Testis (tissue), 5 donors: ENCODE measurements around the gene OR6J1. TPM values are rescaled to one million over a fixed set of nuclear protein-coding genes. Genes with fewer than 3 reads are reported as not detected.
"Not testable (repeated sequence)": the region's sequence is repeated elsewhere in the genome, so short reads cannot be mapped to it uniquely, and the experiment has no call there.

Source experiments
- DNase-seq: peaks from one replicate; pipeline ENCODE4 v3.0.0-alpha.2; 2019
- H3K27ac ChIP-seq, 2 donors: fragments of 200-600 bp; sonication (generic); one replicate each; pipeline ENCODE4 v1.5.1; 2019
- H3K27me3 ChIP-seq: fragments of 200-600 bp; sonication (generic); one replicate; pipeline ENCODE4 v1.5.1; 2019
- H3K36me3 ChIP-seq: fragments of 200-600 bp; sonication (generic); one replicate; pipeline ENCODE4 v1.5.1; 2017; ENCODE audit warnings: low read depth; ENCODE audit errors: missing control alignments
- H3K4me1 ChIP-seq: fragments of 200-600 bp; sonication (generic); one replicate; pipeline ENCODE4 v1.5.1; 2019
- H3K4me3 ChIP-seq, 2 donors: fragments of 200-600 bp; sonication (generic); one replicate each; pipeline ENCODE4 v1.5.1; 2017 to 2019
- H3K9me3 ChIP-seq: fragments of 200-600 bp; sonication (generic); one replicate; pipeline ENCODE4 v1.5.1; 2017
- CTCF ChIP-seq, 3 experiments: fragments of 450-650 bp in 2 of 3; fragments of 200-600 bp in 1 of 3; sonication (generic) in 1 of 3; IDR thresholded peaks; one replicate each; pipeline ENCODE4 v1.5.1; 2016 to 2019; ENCODE audit warnings: antibody characterized with exemption in 3 of 3, mild to moderate bottlenecking in 2 of 3, moderate library complexity in 1 of 3
- POLR2A ChIP-seq: fragments of 450-650 bp; IDR thresholded peaks from one replicate; pipeline ENCODE4 v1.6.1; 2017; ENCODE audit warnings: antibody characterized with exemption, mild to moderate bottlenecking, moderate library complexity
- WGBS, 2 donors: methylation state at CpG; one replicate each; pipeline ENCODE4 v1.1.5; 2018; 5-methylcytosine and 5-hydroxymethylcytosine counted together
- intact Hi-C: fragments of 100-400 bp; cut with DNase I; formaldehyde crosslinking; loops from one replicate; pipeline ENCODE4 v1.15.1; 2023; ENCODE audit warnings: low total_unique reads
- long read RNA-seq, 2 donors: transcript quantifications; one replicate each; lab custom pipeline, GENCODE V29; 2026
- polyA plus RNA-seq: library from polyadenylated mRNA; stranded (reverse); fragments of 350-450 nt; fragmentation: Illumina TruSeq; extraction: RNeasy Lipid Tissue Mini Kit (QIAGEN cat#74804); gene quantifications from one replicate; pipeline ENCODE4 v1.2.3, GENCODE V29; 2014; ENCODE audit warnings: low read depth, low replicate concordance; ENCODE audit not compliant: insufficient read depth
- total RNA-seq, 2 donors: library from RNA; depleted of rRNA; stranded (reverse); fragments of >200 nt; gene quantifications; one replicate each; pipeline ENCODE4 v1.2.3, GENCODE V29; 2016

The OR6J1 gene
- total RNA-seq (under 1 TPM in 1 of 2 donors, not detected in 1; 0.19 TPM), polyA plus RNA-seq (not detected)
- long read RNA-seq, donor 1 = 0 reads
- long read RNA-seq, donor 2 = 0 reads

- intact Hi-C loops = no loop called here
- Histone ChIP-seq H3K4me1 (no peaks in the 10 kb centered on the region), H3K27ac (no peak within 1 kb of the TSS), H3K36me3 (no peaks in the 10 kb centered on the region), H3K4me3 (no peak within 1 kb of the TSS), H3K27me3 (no peaks in the 10 kb centered on the region), H3K9me3 (no peaks in the 10 kb centered on the region)
- TF ChIP-seq CTCF (IDR thresholded peaks at IDR 0.05) = no peak
- no peak for TF ChIP-seq POLR2A
- no peak for DNase-seq
- 77 to 87% methylated on average over 1 of the region's 1 CpG for WGBS, 2 donors
Observed at GRCh38 chr14:22644305-22644635, at the start of gene OR6J1. Gene OR6J1, minus strand, starts transcription at chr14:22644352. Its CDS starts 9,541 bp downstream, at chr14:22634811.

GRCh38 chr14:22692194-22692593 is 48.0 kb upstream of the OR6J1 start:
- Histone ChIP-seq H3K4me3 (no peak overlapping the region), H3K27ac (no peak overlapping the region), H3K27me3 (no peaks in the 10 kb centered on the region), H3K36me3 (no peaks in the 10 kb centered on the region), H3K4me1 (no peaks in the 10 kb centered on the region), H3K9me3 (no peaks in the 10 kb centered on the region)
- TF ChIP-seq CTCF (IDR thresholded peaks at IDR 0.05) = no peak
- no peak for TF ChIP-seq POLR2A
- intact Hi-C loops = no loop called here
- no peak for DNase-seq

GRCh38 chr14:22691171-22691570 is 47.0 kb upstream of the OR6J1 start:
- Histone ChIP-seq H3K9me3 (no peaks in the 10 kb centered on the region), H3K27me3 (no peaks in the 10 kb centered on the region), H3K4me1 (no peaks in the 10 kb centered on the region), H3K27ac (no peak overlapping the region), H3K4me3 (no peak overlapping the region), H3K36me3 (no peaks in the 10 kb centered on the region)
- 59 to 77% methylated on average over 2 of the region's 2 CpGs for WGBS, 2 donors
- TF ChIP-seq CTCF (IDR thresholded peaks at IDR 0.05) (no peak), POLR2A (no peak)
- intact Hi-C loops = no loop called here
- DNase-seq = no peak

GRCh38 chr14:22689199-22689598 is 45.0 kb upstream of the OR6J1 start:
- no peak overlapping the region for H3K27ac ChIP-seq
- WGBS, 2 donors = 75 to 90% methylated on average over 1 of the region's 1 CpG
- H3K9me3 ChIP-seq = no peaks in the 10 kb centered on the region
- TF ChIP-seq CTCF (IDR thresholded peaks at IDR 0.05) = no peak
- TF ChIP-seq POLR2A = no peak
- no peaks in the 10 kb centered on the region for H3K4me1 ChIP-seq
- intact Hi-C loops = no loop called here
- no peak overlapping the region for H3K4me3 ChIP-seq
- DNase-seq = no peak
- H3K36me3 ChIP-seq = no peaks in the 10 kb centered on the region
- no peaks in the 10 kb centered on the region for H3K27me3 ChIP-seq

GRCh38 chr14:22687969-22688368 is 43.8 kb upstream of the OR6J1 start:
- H3K4me3 ChIP-seq, H3K9me3 ChIP-seq, DNase-seq, H3K27ac ChIP-seq, H3K4me1 ChIP-seq, H3K27me3 ChIP-seq, H3K36me3 ChIP-seq, intact Hi-C loops: not testable (repeated sequence)
- WGBS, 2 donors = 80 to 89% methylated on average over 3 of the region's 3 CpGs

GRCh38 chr14:22686176-22686611 is 42.0 kb upstream of the OR6J1 start:
- H3K4me1 ChIP-seq, H3K9me3 ChIP-seq, H3K27ac ChIP-seq, H3K27me3 ChIP-seq, H3K36me3 ChIP-seq, DNase-seq, intact Hi-C loops, H3K4me3 ChIP-seq: not testable (repeated sequence)
- WGBS, 2 donors = 35 to 47% methylated on average over 6 of the region's 6 CpGs
